ENCODE data around the gene TRIO. TPM values are rescaled to one million over a fixed set of nuclear protein-coding genes. Genes with fewer than 3 reads are reported as not detected.

The TRIO gene
- total and polyA plus RNA-seq, 2 of the 8 experiments (the other 6 are each of a cell fraction or from before 2014, with no cell fraction given) = 35.1 to 69.1 TPM

DNA sequence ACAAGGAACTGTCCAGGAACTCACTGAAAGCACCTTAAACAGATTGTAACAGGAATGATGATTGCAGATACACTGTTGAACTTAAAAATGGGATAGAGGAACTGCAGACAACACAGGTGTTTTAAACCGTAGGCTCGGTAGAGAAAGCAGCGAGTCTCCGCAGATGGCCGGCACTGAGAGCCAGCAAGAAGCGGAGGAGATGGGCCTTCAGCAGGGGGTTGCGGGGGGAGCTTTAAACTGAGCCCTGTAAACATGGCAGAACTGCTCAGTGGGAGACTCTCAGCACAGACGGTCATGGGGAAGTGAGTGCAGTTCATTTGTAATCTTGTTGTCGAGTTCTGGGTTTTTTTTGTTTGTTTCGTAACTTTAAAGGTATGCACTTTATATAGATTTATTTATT, 283.4 kb downstream of the TRIO start (continued):
- TF ChIP-seq CHD7 (IDR thresholded peaks at IDR 0.05; ENCODE audit: insufficient replicate concordance, low read length) = no peak
- TF ChIP-seq SP2 (IDR thresholded peaks at IDR 0.05; ENCODE audit: low read length) = no peak
- no peak for TF ChIP-seq TBP (IDR thresholded peaks at IDR 0.05; ENCODE audit: low read depth, low read length)
- no peak for TF ChIP-seq ASH2L (IDR thresholded peaks at IDR 0.05; ENCODE audit: low read length)
